Caco-2 (cell line): ENCODE data around the gene TNPO3. TPM values are rescaled to one million over a fixed set of nuclear protein-coding genes. Genes with fewer than 3 reads are reported as not detected.

ENCODE experiments used
- BruUV-seq: library from RNA; stranded (reverse); fragments of 400-500 nt; replicated peaks from 2 replicates; lab custom pipeline; 2021; lab: Mats Ljungman, UMichigan
- CTCF ChIA-PET: fragments of 300-600 bp; sonication (Branson Sonifier 250); formaldehyde crosslinking; loops from one replicate; lab custom pipeline; 2022; ENCODE audit warnings: antibody characterized with exemption; lab: Charles Lee
- POLR2A ChIA-PET: fragments of 300-600 bp; sonication (Branson Sonifier 250); formaldehyde crosslinking; loops from one replicate; lab custom pipeline; 2022; ENCODE audit warnings: antibody characterized with exemption; lab: Charles Lee
- DNase-seq, 2 experiments: peaks; one replicate each; pipeline versions ENCODE4 v3.0.0 to v3.0.0-alpha.2; 2020 to 2022
- H3K27me3 ChIP-seq: replicated peaks from 2 replicates; pipeline ENCODE4 v1.6.0; 2011; ENCODE audit warnings: low read length; ENCODE audit not compliant: control insufficient read depth, insufficient read depth
- H3K36me3 ChIP-seq: 2 replicates; pipeline ENCODE4 v1.5.1; 2011; ENCODE audit warnings: low read length; ENCODE audit not compliant: control insufficient read depth, insufficient read depth
- H3K4me1 ChIP-seq: fragments of 250-450 bp; sonication (Bioruptor Pico); 2 replicates; pipeline ENCODE4 v1.5.1; 2020; ENCODE audit warnings: mild to moderate bottlenecking
- H3K4me3 ChIP-seq: 2 replicates; pipeline ENCODE4 v1.5.1; 2011; ENCODE audit warnings: low read depth, mild to moderate bottlenecking, control low read depth, low read length
- H3K9me3 ChIP-seq: fragments of 250-450 bp; sonication (Bioruptor Pico); 2 replicates; pipeline ENCODE4 v1.5.1; 2020; ENCODE audit warnings: mild to moderate bottlenecking, moderate library complexity
- H3K27ac Mint-ChIP-seq: one replicate; pipeline ENCODE4 v1.8.0; 2022; ENCODE audit warnings: mixed read lengths; ENCODE audit not compliant: unreplicated experiment
- H3K27me3 Mint-ChIP-seq: one replicate; pipeline ENCODE4 v1.8.0; 2022; ENCODE audit warnings: mixed read lengths; ENCODE audit not compliant: insufficient read depth, unreplicated experiment
- H3K36me3 Mint-ChIP-seq: one replicate; pipeline ENCODE4 v1.8.0; 2022; ENCODE audit warnings: mild to moderate bottlenecking, mixed read lengths; ENCODE audit not compliant: insufficient read depth, unreplicated experiment
- H3K4me1 Mint-ChIP-seq: one replicate; pipeline ENCODE4 v1.8.0; 2022; ENCODE audit warnings: low read depth, mixed read lengths; ENCODE audit not compliant: unreplicated experiment
- H3K4me3 Mint-ChIP-seq: one replicate; pipeline ENCODE4 v1.8.0; 2022; ENCODE audit warnings: mild to moderate bottlenecking, moderate library complexity, mixed read lengths; ENCODE audit not compliant: unreplicated experiment
- H3K9me3 Mint-ChIP-seq: one replicate; pipeline ENCODE4 v1.8.0; 2022; ENCODE audit warnings: mixed read lengths; ENCODE audit not compliant: unreplicated experiment
- intact Hi-C: fragments of 100-400 bp; cut with micrococcal nuclease; formaldehyde crosslinking; loops from one replicate; pipeline ENCODE4 v1.10.0; 2022; ENCODE audit not compliant: unreplicated experiment
- total RNA-seq: library from RNA; stranded (reverse); gene quantifications from 2 replicates; pipeline ENCODE4 v1.2.3, GENCODE V29; 2022
- TF ChIP-seq, protein P1 (sequence below), 2 experiments: fragments of 200-600 bp in 1 of 2; IDR thresholded peaks; 1 replicate in 1 of 2; 2 replicates in 1 of 2; pipeline versions ENCODE4 v1.5.1 to v1.8.0; 2011 to 2022; ENCODE audit warnings: antibody characterized with exemption in 1 of 2, control low read depth in 1 of 2, inconsistent platforms in 1 of 2, low read depth in 1 of 2, low read length in 1 of 2, mild to moderate bottlenecking in 1 of 2, moderate library complexity in 1 of 2; ENCODE audit not compliant: insufficient read depth in 1 of 2, severe bottlenecking in 1 of 2, unreplicated experiment in 1 of 2

The TNPO3 gene
- total RNA-seq, 1 experiment from 2014 or later, result 59.8 TPM

DNA sequence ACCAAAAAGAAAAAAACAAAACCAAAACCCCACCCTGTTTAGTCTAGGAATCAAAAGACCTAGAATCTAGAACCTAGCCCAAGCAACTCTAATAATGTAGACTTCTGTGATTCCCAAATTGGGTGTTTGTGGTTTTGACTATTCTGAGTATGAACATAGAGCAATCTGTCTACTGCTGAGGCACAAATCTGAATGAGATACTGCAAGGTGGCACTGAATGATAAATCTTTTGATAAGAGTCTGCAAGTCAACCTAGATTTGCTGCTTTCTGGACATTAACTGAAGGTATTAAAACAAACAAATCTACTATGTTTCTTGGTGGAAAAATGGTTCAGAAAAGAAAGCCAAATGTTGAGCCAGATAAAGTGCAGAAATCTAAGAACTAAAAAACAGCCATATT, 66.5 kb downstream of the TNPO3 start:
- Mint-ChIP-seq H3K36me3 (peaks cover 52% of the 10 kb centered on the region), H3K9me3 (no peaks in the 10 kb centered on the region), H3K4me3 (no peak overlapping the region), H3K4me1 (no peaks in the 10 kb centered on the region), H3K27me3 (no peaks in the 10 kb centered on the region), H3K27ac (no peak overlapping the region)
- H3K4me3 ChIP-seq, result no peak overlapping the region
- ChIA-PET CTCF (no interaction called here), POLR2A (no interaction called here)
- BruUV-seq, result no TSS peak
- TF ChIP-seq, protein P1, sequence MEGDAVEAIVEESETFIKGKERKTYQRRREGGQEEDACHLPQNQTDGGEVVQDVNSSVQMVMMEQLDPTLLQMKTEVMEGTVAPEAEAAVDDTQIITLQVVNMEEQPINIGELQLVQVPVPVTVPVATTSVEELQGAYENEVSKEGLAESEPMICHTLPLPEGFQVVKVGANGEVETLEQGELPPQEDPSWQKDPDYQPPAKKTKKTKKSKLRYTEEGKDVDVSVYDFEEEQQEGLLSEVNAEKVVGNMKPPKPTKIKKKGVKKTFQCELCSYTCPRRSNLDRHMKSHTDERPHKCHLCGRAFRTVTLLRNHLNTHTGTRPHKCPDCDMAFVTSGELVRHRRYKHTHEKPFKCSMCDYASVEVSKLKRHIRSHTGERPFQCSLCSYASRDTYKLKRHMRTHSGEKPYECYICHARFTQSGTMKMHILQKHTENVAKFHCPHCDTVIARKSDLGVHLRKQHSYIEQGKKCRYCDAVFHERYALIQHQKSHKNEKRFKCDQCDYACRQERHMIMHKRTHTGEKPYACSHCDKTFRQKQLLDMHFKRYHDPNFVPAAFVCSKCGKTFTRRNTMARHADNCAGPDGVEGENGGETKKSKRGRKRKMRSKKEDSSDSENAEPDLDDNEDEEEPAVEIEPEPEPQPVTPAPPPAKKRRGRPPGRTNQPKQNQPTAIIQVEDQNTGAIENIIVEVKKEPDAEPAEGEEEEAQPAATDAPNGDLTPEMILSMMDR (IDR thresholded peaks at IDR 0.05; ENCODE audit: insufficient read depth in 1 of 2, low read depth in 1 of 2, low read length in 1 of 2, severe bottlenecking in 1 of 2, unreplicated experiment in 1 of 2), result no peak
- H3K27me3 ChIP-seq, result no peaks in the 10 kb centered on the region
- H3K9me3 ChIP-seq, result no peaks in the 10 kb centered on the region
- no peak for DNase-seq
- H3K36me3 ChIP-seq, result peaks cover 1% of the 10 kb centered on the region; the same call in 1 of the 2 replicates
- H3K4me1 ChIP-seq, result no peaks in the 10 kb centered on the region
- intact Hi-C loops, result no loop called here

DNA sequence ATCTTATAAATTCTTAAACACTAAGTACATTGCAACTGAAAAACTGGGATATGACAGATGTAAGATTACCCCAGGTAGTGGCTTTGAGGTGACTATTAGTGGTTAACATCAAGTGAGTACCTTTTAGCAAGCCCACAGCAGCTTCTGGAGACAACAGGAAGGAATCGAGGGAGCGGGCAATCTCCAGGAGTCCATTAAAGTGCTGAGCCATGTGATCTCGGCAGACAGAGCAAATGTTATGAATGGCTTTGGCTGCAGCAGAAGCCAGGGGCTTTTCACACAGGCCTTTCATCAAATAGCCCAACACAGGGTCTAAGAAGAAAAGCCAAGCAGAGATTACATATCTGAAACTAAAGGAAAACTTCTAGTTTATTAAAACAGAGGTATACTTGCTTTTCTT, 68.3 kb downstream of the TNPO3 start:
- Mint-ChIP-seq H3K27me3 (no peaks in the 10 kb centered on the region), H3K4me1 (no peaks in the 10 kb centered on the region), H3K27ac (no peak overlapping the region), H3K9me3 (no peaks in the 10 kb centered on the region), H3K36me3 (peaks cover 64% of the 10 kb centered on the region), H3K4me3 (no peak overlapping the region)
- intact Hi-C loops, result no loop called here
- Histone ChIP-seq H3K9me3 (no peaks in the 10 kb centered on the region), H3K27me3 (no peaks in the 10 kb centered on the region), H3K4me3 (no peak overlapping the region), H3K4me1 (no peaks in the 10 kb centered on the region), H3K36me3 (peaks cover 3% of the 10 kb centered on the region)
- TF ChIP-seq, protein P1 (IDR thresholded peaks at IDR 0.05; ENCODE audit: insufficient read depth in 1 of 2, low read depth in 1 of 2, low read length in 1 of 2, severe bottlenecking in 1 of 2, unreplicated experiment in 1 of 2), result no peak
- no peak for DNase-seq
- BruUV-seq, result no TSS peak
- ChIA-PET CTCF (no interaction called here), POLR2A (no interaction called here)

DNA sequence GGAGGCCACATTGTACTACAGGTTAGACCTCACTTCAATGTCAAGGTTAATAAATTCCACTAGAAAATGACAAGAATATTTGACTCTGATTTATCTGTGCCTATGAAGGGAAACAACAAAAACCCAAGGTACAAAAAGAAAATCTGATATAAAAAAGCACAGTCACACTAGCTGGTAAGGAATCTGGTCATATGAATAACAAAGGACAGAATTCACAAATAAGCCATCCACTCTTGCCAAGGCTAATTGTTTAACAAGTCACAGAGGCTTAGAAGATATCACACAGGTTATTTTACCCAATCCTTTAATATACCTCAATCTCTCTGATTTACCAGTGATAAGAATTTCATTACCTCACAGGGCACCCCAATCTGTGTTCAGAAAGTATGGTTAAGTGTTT, 69.3 kb downstream of the TNPO3 start:
- no peak overlapping the region for H3K4me3 ChIP-seq
- H3K9me3 Mint-ChIP-seq, result no peaks in the 10 kb centered on the region
- no peaks in the 10 kb centered on the region for H3K27me3 ChIP-seq
- TF ChIP-seq, protein P1 (IDR thresholded peaks at IDR 0.05; ENCODE audit: insufficient read depth in 1 of 2, low read depth in 1 of 2, low read length in 1 of 2, severe bottlenecking in 1 of 2, unreplicated experiment in 1 of 2), result no peak
- BruUV-seq, result no TSS peak
- POLR2A ChIA-PET, result no interaction called here
- H3K4me3 Mint-ChIP-seq, result no peak overlapping the region
- H3K36me3 ChIP-seq, result peaks cover 3% of the 10 kb centered on the region
- H3K27me3 Mint-ChIP-seq, result no peaks in the 10 kb centered on the region
- DNase-seq, result no peak
- CTCF ChIA-PET, result no interaction called here
- H3K4me1 Mint-ChIP-seq, result no peaks in the 10 kb centered on the region
- peaks cover 69% of the 10 kb centered on the region for H3K36me3 Mint-ChIP-seq
- intact Hi-C loops, result no loop called here
- no peaks in the 10 kb centered on the region for H3K9me3 ChIP-seq
- H3K27ac Mint-ChIP-seq, result no peak overlapping the region
- H3K4me1 ChIP-seq, result no peaks in the 10 kb centered on the region
